Progenitor cell of endocrine pancreas (in vitro differentiated cells): ENCODE data around the gene CHMP2A. TPM values are rescaled to one million over a fixed set of nuclear protein-coding genes. Genes with fewer than 3 reads are reported as not detected.

Experiments
- DNase-seq: peaks from one replicate; pipeline ENCODE4 v3.0.0; 2021; ENCODE audit warnings: low spot score; ENCODE audit not compliant: unreplicated experiment
- H3K27ac Mint-ChIP-seq: 2 replicates; pipeline ENCODE4 v1.8.0; 2021; ENCODE audit warnings: mild to moderate bottlenecking, moderate library complexity, mixed read lengths
- H3K27me3 Mint-ChIP-seq: 2 replicates; pipeline ENCODE4 v1.8.0; 2021; ENCODE audit warnings: mixed read lengths
- H3K36me3 Mint-ChIP-seq: 2 replicates; pipeline ENCODE4 v1.8.0; 2022; ENCODE audit warnings: mixed read lengths; ENCODE audit not compliant: insufficient read depth
- H3K4me1 Mint-ChIP-seq: 2 replicates; pipeline ENCODE4 v1.8.0; 2021; ENCODE audit warnings: low read depth, mixed read lengths
- H3K4me3 Mint-ChIP-seq: 2 replicates; pipeline ENCODE4 v1.8.0; 2021; ENCODE audit warnings: low read depth, mild to moderate bottlenecking, moderate library complexity, mixed read lengths
- H3K9me3 Mint-ChIP-seq: 2 replicates; pipeline ENCODE4 v1.8.0; 2021; ENCODE audit warnings: low read depth, mixed read lengths
- CTCF ChIP-seq: fragments of 200-600 bp; sonication (generic); IDR thresholded peaks from one replicate; pipeline ENCODE4 v1.5.0; 2021; ENCODE audit warnings: antibody characterized with exemption, mild to moderate bottlenecking; ENCODE audit not compliant: unreplicated experiment
- total RNA-seq: library from RNA; stranded (reverse); gene quantifications from 2 replicates; pipeline ENCODE4 v1.2.1, GENCODE V29; 2021

The CHMP2A gene
- total RNA-seq, 1 donor from 2014 or later, result 81.5 TPM

- peak overlapping the region; percentile 99 for H3K27ac Mint-ChIP-seq
- H3K4me1 Mint-ChIP-seq, result peaks cover 32% of the 10 kb centered on the region
- peak overlapping the region; percentile 97 for H3K4me3 Mint-ChIP-seq
- H3K27me3 Mint-ChIP-seq, result no peaks in the 10 kb centered on the region
- DNase-seq, result peak; percentile 51
- peak; percentile 62 for TF ChIP-seq CTCF
- H3K9me3 Mint-ChIP-seq, result no peaks in the 10 kb centered on the region
- peaks cover 3% of the 10 kb centered on the region for H3K36me3 Mint-ChIP-seq
These were observed 35.9 kb downstream of the CHMP2A start for GRCh38 chr19:58519087-58519354.

GRCh38 chr19:58518256-58519086, 36.4 kb downstream of the CHMP2A start:
- Mint-ChIP-seq H3K27ac (peak overlapping the region; percentile 99), H3K4me3 (peak overlapping the region; percentile 97), H3K36me3 (peaks cover 3% of the 10 kb centered on the region), H3K27me3 (no peaks in the 10 kb centered on the region), H3K4me1 (peaks cover 33% of the 10 kb centered on the region), H3K9me3 (no peaks in the 10 kb centered on the region)
- no peak for DNase-seq
- TF ChIP-seq CTCF, result no peak

- Mint-ChIP-seq H3K27ac (no peak overlapping the region), H3K4me1 (peaks cover 32% of the 10 kb centered on the region), H3K4me3 (no peak overlapping the region), H3K36me3 (peaks cover 3% of the 10 kb centered on the region), H3K27me3 (no peaks in the 10 kb centered on the region), H3K9me3 (no peaks in the 10 kb centered on the region)
- TF ChIP-seq CTCF, result no peak
- no peak for DNase-seq
These were observed 37.7 kb downstream of the CHMP2A start for GRCh38 chr19:58516964-58517833.

- no peaks in the 10 kb centered on the region for H3K27me3 Mint-ChIP-seq
- H3K4me1 Mint-ChIP-seq, result peaks cover 29% of the 10 kb centered on the region
- no peaks in the 10 kb centered on the region for H3K9me3 Mint-ChIP-seq
- DNase-seq, result no peak
- H3K4me3 Mint-ChIP-seq, result no peak overlapping the region
- H3K36me3 Mint-ChIP-seq, result peaks cover 3% of the 10 kb centered on the region
- TF ChIP-seq CTCF, result no peak
- H3K27ac Mint-ChIP-seq, result no peak overlapping the region
These were observed 38.6 kb downstream of the CHMP2A start for GRCh38 chr19:58516246-58516836.

- peaks cover 3% of the 10 kb centered on the region for H3K36me3 Mint-ChIP-seq
- TF ChIP-seq CTCF, result no peak
- no peak overlapping the region for H3K27ac Mint-ChIP-seq
- H3K4me1 Mint-ChIP-seq, result peaks cover 25% of the 10 kb centered on the region
- DNase-seq, result no peak
- no peaks in the 10 kb centered on the region for H3K27me3 Mint-ChIP-seq
- H3K9me3 Mint-ChIP-seq, result no peaks in the 10 kb centered on the region
- H3K4me3 Mint-ChIP-seq, result peak overlapping the region; percentile 37
These were observed 39.6 kb downstream of the CHMP2A start for GRCh38 chr19:58515259-58515658.
